ENCODE results near the gene NCF4.

NCF4 gene

DNA sequence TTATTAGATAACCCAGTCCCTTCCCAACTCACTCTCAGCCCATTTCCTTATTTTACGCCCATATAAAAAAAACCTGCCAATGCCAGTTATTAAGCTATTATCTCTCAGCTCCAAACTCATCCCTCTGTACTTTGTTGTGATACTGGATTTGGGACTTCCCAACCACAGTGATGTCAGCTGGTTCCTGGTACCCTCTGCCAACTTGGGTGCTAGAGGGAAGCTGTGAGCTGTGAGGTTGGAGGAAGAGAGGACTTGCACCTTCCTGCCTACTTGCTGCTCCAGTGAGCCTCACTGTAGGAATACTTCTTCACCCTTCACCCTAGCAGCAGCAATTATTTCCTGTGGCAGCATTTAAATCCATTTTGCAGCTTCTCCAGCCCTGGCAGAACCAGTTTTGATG, 33.5 kb downstream of the NCF4 start:
- DNase-seq (ENCODE audit: low spot score) = no peak

DNA sequence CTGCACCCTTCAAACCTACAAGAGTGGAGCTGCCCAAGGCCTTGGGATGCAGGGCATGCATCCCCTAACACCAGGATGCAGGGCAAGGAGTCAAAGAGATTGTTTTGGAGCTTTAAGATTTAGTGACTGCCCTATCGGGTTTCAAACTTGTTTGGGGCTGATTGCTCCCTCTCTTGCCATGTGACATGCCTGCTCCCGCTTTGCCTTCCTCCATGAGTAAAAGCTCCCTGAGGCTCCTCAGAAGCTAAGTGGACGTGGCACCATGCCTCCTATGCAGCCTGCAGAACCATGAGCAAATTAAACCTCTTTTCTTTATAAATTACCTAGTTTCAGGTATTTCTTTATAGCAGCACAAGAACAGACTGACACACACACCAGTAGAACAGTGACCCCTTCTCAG, 36.8 kb downstream of the NCF4 start:
- no peak for DNase-seq (ENCODE audit: low spot score)

DNA sequence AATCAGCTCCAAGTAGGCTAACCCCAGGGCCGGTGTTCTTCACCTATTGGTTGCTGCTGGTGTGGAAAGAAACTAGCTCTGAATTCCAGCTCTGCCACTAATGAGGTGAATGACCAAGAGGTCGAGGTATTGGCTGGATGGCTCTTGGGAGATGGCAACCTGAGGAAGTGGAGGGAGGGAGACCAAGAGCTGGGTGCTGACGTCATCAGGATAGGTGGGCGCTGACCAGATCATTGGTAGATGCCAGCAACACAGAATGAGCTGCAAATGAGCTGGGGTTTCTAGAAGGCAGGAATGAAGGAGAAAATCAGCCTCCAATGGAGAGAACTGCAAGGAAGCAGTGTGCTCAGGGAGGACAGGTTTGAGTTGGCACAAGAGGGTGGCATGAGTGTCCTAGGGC, 37.9 kb downstream of the NCF4 start:
- DNase-seq (ENCODE audit: low spot score) = no peak

DNA sequence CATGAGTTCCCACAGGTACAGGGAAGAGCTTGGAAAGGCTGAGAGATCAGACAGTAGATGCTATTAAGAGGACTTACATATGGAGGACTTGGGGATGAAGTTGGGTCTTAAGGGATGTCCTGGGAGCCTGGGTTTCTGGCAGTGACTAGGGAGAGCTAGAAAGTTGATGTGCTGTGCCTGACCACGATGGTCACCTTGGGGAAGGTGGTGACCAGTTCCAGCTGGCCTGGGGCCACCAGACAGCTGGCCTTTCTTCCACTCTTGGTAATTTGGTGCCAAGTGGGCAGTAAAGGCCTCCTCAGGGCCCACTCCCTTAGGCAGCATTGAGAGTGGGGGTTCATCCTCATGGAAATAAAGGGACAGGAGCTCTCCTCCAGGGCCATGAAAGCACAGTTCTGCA, 38.7 kb downstream of the NCF4 start:
- DNase-seq (ENCODE audit: low spot score) = no peak

DNA sequence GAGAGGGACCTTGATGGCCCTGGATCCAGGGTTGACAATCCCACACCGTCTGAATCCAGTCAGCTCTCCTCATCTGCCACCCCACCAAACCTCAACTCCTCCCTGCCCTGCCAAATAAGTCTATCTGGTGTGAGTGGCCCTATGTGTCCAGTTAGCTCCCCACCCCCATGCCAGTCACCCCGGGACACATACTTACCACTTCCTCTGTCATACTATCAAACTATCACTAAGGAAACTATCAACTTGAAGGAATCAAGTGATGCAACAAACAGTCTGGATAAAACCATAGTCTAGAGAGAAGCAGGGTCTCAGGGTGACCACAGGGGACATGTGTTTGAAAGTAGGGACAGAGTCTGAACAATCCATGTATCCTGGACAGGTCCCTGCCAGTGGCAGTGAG, 39.4 kb downstream of the NCF4 start:
- DNase-seq (ENCODE audit: low spot score) = no peak

DNA sequence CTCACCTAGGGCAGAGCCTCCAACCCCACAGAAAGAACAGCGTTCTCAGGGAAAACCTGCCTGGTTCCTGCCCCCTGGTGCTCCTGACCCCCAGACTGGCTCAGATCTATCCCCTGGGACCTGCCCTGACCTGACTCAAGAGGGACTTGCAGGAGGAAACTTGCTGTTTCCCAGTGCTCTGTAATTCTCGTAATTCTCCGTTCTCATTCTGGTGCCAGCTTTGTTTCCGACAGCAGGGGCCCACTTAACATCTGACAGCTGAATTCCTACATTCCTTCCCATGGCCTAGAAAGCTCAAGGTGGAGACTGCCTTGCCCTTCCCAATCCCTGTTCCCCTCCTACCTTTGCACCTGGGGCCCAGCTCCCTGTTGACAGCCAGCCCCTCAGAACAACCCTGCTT, 40.1 kb downstream of the NCF4 start:
- DNase-seq (ENCODE audit: low spot score) = no peak

DNA sequence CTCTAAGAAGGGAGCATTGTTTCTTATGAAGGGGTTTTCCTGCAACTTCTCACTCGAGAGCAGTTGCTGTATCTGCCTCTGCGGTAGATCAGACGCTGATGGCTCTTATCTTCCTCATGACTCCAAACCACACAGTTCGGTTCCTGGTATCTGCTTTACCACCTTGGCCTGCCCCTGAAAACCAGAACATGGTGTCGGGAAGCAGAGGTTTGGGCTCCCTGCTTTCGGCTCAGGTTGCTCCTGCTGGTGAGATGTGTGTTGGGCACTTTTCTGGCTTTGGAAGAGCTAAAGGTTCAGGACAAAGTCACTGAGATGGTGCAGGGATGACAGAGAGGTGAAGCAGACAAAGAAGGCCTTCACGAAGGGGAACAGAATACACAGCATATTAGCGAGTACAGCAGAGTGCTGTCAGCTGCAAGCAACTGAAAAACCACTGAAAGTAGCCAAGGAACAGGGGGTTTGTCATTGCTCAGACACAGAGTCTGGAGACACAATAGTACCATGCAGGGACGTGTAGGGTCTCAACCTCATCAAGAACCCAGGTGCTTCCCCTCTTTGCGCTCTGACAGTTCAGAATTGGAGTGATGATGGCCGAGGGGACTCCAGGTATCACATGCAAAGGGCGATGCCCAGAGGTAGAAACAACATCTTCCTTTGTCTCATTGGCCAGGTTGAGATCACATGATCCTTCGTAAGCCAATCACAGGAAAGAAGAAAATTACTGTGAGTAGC, 40.8 kb downstream of the NCF4 start:
- no peak for DNase-seq (ENCODE audit: low spot score)

DNA sequence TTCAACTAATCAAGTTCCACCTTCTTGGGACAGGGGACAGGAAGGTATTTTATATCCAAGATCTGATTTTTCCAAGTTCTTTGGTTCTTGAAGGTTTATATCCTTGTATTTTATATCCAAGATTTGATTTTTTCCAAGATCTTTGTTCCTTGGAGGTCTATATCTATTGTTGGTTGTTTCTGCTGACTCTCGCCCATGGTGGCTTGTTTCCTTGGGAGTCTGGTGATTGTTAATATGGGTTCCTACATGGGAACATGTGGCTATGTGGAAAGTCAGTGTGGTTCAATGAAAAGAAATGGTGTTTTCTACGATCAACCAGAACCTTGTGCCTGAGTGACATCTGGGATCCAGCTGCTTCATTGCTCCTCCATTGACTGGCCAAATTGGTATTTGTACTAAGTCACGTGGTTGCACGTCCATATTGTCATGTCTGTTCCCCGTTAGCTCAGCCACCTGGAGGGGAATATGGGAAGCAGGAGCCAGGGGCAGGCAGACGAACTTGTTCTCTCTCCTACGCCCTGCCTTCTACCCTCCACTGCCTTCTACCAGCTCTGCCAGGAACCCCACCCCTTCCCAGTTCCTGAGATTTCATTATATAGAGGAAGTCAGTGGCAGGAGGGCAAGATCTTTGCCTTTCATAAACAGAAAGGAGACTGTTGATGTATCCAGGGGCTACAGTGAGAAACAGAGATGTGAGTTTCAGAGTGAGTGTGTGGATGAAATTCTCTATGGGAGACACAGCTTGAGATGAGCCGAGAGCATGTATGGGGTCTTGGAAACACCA, 41.5 kb downstream of the NCF4 start:
- no peak for DNase-seq (ENCODE audit: low spot score)

DNA sequence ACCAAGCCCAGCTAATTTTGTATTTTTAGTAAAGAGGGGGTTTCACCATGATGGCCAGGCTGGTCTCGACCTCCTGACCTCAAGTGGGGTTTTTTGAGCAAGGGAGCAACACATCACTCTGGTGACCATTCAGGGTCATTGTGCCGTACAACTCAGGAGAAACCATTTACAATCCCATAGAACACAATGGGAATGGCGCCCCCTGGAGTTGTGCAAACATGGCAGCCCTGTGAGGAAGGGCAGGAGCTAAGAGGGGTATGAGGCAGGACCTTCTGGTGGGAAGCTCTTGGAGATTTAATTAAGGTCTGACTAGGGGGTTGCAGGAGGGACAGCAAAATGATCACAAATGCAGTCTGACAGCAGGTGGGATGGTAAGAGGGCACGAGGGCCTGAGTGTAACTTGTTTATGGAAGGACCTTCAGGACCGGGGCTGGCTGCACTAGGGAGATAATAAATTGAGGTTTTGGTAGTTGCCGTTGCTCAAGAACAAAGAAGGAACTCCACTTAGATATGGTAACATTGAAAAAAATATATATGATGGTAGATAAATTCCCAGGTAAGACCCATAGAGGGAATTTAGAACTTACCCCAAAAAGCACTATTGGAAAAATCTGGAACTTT, 43.6 kb downstream of the NCF4 start:
- no peak for DNase-seq (ENCODE audit: low spot score)

DNA sequence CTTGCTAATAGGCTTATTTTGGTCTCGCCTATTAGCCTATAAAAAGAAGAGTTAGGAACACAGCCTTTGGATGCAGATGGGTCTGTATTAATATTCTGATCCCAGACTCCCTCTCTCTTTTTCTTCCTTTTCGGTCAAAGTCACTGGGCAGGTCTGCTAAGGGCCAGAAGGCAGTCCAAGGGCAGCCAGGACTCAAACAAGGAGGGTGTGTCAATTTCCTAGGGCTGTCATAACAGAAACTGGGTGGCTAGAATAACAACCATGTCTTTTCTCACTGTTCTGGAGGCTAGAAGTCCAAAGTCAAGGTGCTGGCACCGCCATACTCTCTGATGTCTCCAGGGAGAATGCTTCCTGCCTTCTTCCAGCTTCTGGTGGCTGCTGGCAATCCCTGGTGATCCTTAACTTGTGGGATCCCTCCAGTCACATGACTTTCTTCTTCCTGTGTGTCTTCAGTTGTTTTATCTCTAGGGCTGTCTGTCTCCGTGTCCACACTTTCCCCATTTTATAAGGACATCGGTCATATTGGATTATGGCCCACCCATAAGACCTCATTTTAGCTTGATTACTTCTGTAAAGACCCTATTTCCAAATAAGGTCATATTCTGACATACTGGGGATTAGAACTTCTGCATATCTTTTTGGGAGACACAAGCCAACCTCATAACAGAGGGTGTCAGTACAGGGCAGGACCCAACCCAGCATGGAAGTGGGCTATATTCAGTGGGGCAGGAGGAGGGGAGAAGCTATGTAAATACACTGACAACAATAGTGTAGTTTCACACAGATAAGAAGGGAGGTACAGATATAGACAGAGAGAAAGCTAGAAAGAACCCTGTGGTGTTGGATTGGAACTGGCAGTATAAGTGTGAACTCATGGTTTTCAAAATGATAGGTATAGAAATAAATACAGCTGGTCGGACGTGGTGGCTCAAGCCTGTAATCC, 46.7 kb downstream of the NCF4 start:
- no peak for DNase-seq (ENCODE audit: low spot score)

DNA sequence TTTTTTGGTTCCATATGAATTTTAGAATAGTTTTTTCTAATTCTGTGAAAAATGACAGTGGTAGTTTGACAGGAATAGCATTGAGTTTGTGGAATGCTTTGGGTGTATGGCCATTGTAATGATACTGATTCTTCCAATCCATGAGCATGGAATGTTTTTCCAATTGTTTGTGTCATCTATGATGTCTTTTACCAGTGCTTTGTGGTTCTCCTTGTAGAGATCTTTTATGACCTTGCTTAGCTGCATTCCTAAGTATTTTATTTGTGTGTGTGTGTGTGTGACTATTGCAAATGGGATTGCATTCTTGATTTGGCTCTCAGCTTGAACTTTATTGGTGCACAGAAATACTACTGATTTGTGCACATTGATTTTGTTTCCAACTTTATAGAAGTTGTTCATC, 49.7 kb downstream of the NCF4 start:
- no peak for DNase-seq (ENCODE audit: low spot score)

DNA sequence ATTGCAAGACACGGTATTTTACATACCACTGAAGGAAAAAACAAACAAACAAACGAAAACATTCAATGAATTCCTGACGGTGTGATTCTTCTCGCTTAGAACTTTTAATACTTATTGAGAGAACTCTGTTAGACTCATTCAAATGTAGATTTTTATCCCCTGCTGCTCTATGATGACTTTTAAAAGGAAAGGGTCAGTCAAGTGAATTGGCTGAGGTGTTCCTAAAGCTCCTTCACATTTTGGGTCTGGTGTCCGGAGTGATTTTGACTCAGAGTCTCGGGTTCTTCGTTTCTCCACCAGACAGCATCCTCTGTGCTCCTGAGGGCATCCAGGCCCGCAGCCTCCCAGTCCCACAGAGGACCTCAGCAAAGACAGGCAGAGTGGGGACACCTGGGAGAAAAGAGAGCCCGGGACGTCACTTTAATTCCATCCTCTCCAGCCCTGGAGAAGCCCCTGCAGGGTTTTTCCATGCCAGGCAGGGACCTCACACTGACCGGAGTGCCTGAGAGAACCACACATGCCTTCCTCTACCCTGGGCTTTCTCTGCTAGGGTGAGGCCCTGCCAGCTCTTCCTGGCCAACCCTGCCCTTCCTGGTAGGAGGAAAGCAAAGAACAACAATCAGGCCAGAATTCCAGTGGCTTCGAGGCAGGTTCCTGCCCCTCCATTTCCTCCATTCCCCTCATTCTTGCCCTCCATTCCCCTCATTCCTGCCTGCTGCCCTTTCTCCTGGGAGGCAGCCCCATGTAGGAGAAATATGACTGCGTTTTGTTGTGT, 51.3 kb downstream of the NCF4 start:
- no peak for DNase-seq (ENCODE audit: low spot score)

DNA sequence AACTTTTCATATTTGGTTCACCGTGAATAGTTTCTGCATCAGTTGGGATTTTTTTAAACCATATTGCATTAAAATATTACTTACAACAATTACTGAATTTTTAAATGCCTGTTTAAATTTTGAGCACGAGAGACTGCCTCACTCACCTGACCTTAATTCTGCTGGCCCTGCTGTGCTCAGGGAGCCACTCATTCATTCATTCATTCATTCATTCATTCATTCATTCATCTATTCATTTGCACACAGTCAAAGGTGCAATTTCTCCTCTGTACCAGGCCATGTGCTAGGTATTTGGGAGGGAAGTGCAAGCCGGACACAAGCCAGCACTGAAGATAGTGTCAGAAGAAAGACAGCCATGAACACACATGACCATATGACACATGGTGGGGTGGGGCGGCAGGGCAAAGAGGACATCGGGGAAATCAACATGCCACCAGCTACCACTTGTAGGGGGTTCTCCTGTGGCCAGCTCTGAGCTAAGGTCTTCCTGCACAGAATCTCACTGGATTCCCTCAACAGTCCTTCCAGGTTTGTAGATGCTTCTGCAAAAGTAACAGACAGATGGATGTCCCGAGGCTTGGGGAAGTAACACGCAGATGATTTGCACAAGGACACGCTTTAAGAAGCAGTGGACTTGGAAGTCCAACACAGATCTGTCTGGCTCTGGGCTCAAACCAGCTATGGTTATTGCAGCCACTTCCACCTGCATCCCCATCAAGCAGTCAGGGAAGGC, 52.1 kb downstream of the NCF4 start:
- DNase-seq (ENCODE audit: low spot score) = no peak

DNA sequence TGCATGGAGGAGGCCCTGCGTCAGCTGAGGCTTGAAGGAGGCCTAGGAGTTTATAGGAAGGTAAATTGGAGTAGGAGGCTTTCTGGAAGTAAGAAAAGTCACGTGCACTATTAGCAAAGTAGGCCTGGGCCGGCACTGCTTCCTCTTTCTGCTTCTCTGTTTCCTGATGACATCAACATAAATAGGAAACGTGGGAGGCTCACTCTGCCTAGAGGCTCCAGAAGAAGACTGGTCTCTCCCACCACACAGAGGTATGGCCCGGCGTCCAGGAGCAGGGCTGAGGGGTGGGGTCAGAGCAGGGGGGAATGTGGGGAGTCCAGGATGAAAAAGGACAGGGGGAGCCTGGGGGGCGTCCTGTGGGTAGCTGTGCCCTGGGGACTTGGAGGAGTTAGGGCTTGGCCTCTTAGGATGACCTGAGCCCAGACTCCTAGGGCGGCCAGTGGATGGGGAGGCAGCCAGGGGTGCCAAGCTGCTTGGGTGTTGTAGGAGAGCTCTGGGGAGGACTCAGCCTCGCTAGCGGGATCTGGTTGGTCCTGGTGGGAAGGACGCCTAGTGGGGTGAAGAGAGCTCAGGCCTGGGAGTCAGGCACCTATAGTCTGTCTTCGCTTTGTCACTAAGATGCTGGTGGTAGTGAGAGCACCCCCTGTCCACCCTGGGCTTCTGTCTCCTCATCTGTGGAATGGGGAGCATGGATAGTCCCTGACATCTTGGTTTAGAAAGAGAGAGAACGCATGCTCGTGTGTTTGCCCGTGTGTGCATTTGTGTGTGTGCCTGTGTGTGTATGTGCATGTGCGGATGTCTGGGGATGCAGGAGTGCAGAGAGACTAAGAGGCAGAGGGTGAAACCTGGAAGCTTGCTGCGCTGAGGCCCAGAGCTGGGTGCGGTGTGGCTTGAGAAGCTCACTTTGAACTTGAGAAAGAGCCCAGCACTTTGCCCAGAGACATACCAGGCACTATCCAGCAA, 52.9 kb downstream of the NCF4 start, which contains the start of gene CSF2RB:
CSF2RB (plus strand) TSS at position 202 of the 963 bp plus-strand sequence. CDS start 8,580 bp downstream, outside the sequence.
- DNase-seq (ENCODE audit: low spot score) = no peak

DNA sequence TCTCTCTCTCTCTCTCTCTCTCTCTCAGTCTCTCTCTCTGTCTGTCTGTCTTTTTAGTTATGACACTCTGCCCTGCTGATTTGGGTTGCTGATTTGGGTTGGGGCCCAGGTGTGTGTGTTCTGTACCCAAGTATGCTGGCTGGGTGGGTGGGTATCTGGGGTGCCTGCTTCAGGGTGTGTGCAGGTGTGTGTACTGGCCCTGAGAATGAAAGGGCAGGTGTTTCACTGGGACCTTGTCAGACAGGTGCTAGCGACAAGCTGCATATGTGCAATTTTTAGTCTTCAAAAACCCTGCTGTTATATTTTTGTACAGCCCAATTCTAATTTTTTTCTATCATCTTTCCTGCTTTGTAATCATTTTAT, 53.6 kb downstream of the NCF4 start:
- no peak for DNase-seq (ENCODE audit: low spot score)

DNA sequence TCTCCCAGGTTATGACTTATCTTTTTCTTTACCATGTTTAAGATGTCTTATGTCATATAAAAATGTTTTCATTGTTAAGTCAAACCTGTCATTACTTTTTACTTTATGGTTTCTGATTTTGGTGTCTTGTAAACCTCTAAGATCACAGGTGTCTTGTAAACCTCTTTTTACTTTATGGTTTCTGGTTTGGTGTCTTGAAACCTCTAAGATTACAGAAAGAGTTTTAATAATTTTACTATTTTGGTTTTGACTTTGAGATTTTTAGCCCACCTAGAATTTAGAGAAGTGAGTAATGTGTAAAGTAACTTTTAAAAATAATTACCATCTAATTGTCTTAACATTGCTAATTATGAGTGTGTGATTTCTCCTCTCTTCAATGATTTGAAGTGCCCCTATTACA, 55.2 kb downstream of the NCF4 start:
- no peak for DNase-seq (ENCODE audit: low spot score)

DNA sequence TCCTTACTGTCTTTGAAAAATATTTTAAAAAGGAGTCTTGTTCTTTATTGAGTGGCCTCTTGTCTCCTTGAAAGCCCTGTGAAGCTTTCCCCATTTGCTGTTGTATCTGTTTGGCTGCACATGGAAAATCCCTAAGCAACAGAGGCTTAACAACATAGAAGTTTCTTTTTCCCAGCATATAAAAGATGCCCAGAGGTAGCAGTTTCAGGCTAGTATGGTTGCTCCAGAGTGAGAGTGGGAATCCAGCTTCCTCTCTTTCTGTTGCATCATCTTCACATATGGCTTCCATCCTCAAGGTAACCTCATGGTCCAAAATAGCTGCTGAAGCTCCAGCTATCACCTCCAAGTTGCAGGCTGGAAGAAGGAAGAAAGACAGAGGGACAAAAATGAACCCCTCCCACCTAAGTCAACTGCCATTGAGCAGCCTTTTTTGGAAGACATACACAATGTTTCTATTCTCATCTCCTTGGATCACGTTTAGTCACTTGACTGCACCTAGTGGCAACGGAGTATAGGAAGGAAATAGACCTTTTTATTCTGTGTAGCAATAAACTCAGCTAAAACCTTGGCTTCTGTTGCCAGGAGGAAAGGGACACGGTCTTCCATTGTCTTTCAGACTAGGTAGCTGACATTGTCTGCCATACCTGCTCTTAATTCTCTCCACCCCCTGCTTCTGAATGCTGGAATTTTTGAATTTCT, 57.9 kb downstream of the NCF4 start:
- no peak for DNase-seq (ENCODE audit: low spot score)

Data from SK-N-DZ (cell line).